ENCODE data around the gene IGDCC3. TPM values are rescaled to one million over a fixed set of nuclear protein-coding genes. Genes with fewer than 3 reads are reported as not detected.

The IGDCC3 gene
- total and polyA plus RNA-seq, 10 of the 15 experiments (the other 5 are each of a cell fraction or from before 2014, with no cell fraction given): 0.10 to 0.20 (median 0.15) TPM; not detected in 7

GRCh38 chr15:65421360-65422215 is 43.8 kb upstream of the IGDCC3 start (continued):
- TF ChIP-seq RCOR1 (conservative IDR thresholded peaks at IDR 0.05; ENCODE audit: low read depth, low read length) (0 out of 2 replicates have a peak, but pooled peaks have one; percentile 39), ESRRA (IDR thresholded peaks at IDR 0.05; ENCODE audit: low read length) (no peak), WRNIP1 (IDR thresholded peaks at IDR 0.05; ENCODE audit: borderline replicate concordance, low read depth, low read length) (no peak), ASH2L (IDR thresholded peaks at IDR 0.05; ENCODE audit: borderline replicate concordance, low read depth) (no peak), IKZF1 (conservative IDR thresholded peaks at IDR 0.05) (peak; percentile 46), GATAD2B (conservative IDR thresholded peaks at IDR 0.05; ENCODE audit: low read depth) (peak; percentile 25; the same call in 1 of the 2 replicates), MXI1 (IDR thresholded peaks at IDR 0.05; ENCODE audit: low read depth, low read length) (no peak; the same call in 1 of the 2 replicates), RBBP5 (conservative IDR thresholded peaks at IDR 0.05) (no peak), ZBTB4 (CRISPR knock-in tag; IDR thresholded peaks at IDR 0.05) (no peak), NFYA (IDR thresholded peaks at IDR 0.05; ENCODE audit: borderline replicate concordance, low read depth, low read length) (no peak), POLR2AphosphoS5 (IDR thresholded peaks at IDR 0.05; ENCODE audit: low read length) (no peak), KDM1A (IDR thresholded peaks at IDR 0.05; ENCODE audit: borderline replicate concordance) (no peak), RB1 (IDR thresholded peaks at IDR 0.05; ENCODE audit: borderline replicate concordance) (no peak), SIN3A (IDR thresholded peaks at IDR 0.05; ENCODE audit: low read depth, low read length) (no peak), RUNX3 (IDR thresholded peaks at IDR 0.05; ENCODE audit: low read length) (peak; percentile 75), YY1 (IDR thresholded peaks at IDR 0.05; ENCODE audit: low read depth, low read length) (no peak), SKIL (IDR thresholded peaks at IDR 0.05; ENCODE audit: low read depth, poor library complexity, severe bottlenecking) (peak; percentile 13), ELK1 (IDR thresholded peaks at IDR 0.05; ENCODE audit: low read depth, low read length) (no peak), MTA2 (IDR thresholded peaks at IDR 0.05; ENCODE audit: low read depth) (peak; percentile 37; the same call in 1 of the 2 replicates), TARDBP (IDR thresholded peaks at IDR 0.05; ENCODE audit: borderline replicate concordance) (peak; percentile 22; the same call in 1 of the 2 replicates), HSF1 (IDR thresholded peaks at IDR 0.05; ENCODE audit: low read depth, low read length) (no peak), RAD21 (IDR thresholded peaks at IDR 0.05; ENCODE audit: insufficient read depth, low read depth, low read length) (no peak), ZNF24 (IDR thresholded peaks at IDR 0.05) (no peak)
